Measurements from ENCODE around the gene C1orf174.

Gene C1orf174

GRCh38 chr1:3876716-3877115 is 23.4 kb downstream of the C1orf174 start:
- Histone ChIP-seq H3K27me3 (ENCODE audit: insufficient read depth, low read depth, severe bottlenecking) (no peaks in the 10 kb centered on the region), H3K4me3 (ENCODE audit: low read depth, low read length) (no peak overlapping the region), H3K9me3 (ENCODE audit: severe bottlenecking) (no peaks in the 10 kb centered on the region), H3K36me3 (peaks cover 11% of the 10 kb centered on the region), H3K27ac (no peak overlapping the region)
- TF ChIP-seq CTCF (IDR thresholded peaks at IDR 0.05; ENCODE audit: low read depth, low read length) = no peak
- DNase-seq = no peak

- no peak for TF ChIP-seq CTCF (IDR thresholded peaks at IDR 0.05; ENCODE audit: low read depth, low read length)
- Histone ChIP-seq H3K27ac (no peak overlapping the region), H3K9me3 (ENCODE audit: severe bottlenecking) (no peaks in the 10 kb centered on the region), H3K27me3 (ENCODE audit: insufficient read depth, low read depth, severe bottlenecking) (no peaks in the 10 kb centered on the region), H3K4me3 (ENCODE audit: low read depth, low read length) (no peak overlapping the region), H3K36me3 (peaks cover 11% of the 10 kb centered on the region)
- DNase-seq = no peak
Measured at GRCh38 chr1:3874736-3875135, 25.3 kb downstream of the C1orf174 start.

- no peaks in the 10 kb centered on the region for H3K9me3 ChIP-seq (ENCODE audit: severe bottlenecking)
- no peak for TF ChIP-seq CTCF (IDR thresholded peaks at IDR 0.05; ENCODE audit: low read depth, low read length)
- DNase-seq = no peak
- no peak overlapping the region for H3K27ac ChIP-seq
- H3K36me3 ChIP-seq = peaks cover 6% of the 10 kb centered on the region
- no peaks in the 10 kb centered on the region for H3K27me3 ChIP-seq (ENCODE audit: insufficient read depth, low read depth, severe bottlenecking)
- no peak overlapping the region for H3K4me3 ChIP-seq (ENCODE audit: low read depth, low read length)
Measured at GRCh38 chr1:3872546-3872945, 27.5 kb downstream of the C1orf174 start.

- no peak overlapping the region for H3K27ac ChIP-seq
- no peak for DNase-seq
- no peaks in the 10 kb centered on the region for H3K27me3 ChIP-seq (ENCODE audit: insufficient read depth, low read depth, severe bottlenecking)
- H3K36me3 ChIP-seq = peaks cover 9% of the 10 kb centered on the region
- no peak for TF ChIP-seq CTCF (IDR thresholded peaks at IDR 0.05; ENCODE audit: low read depth, low read length)
- no peaks in the 10 kb centered on the region for H3K9me3 ChIP-seq (ENCODE audit: severe bottlenecking)
- no peak overlapping the region for H3K4me3 ChIP-seq (ENCODE audit: low read depth, low read length)
Measured at GRCh38 chr1:3871451-3871805, 28.6 kb downstream of the C1orf174 start.

- Histone ChIP-seq H3K4me3 (ENCODE audit: low read depth, low read length) (no peak overlapping the region), H3K9me3 (ENCODE audit: severe bottlenecking) (no peaks in the 10 kb centered on the region), H3K27ac (peak overlapping the region; percentile 48; the same call in 1 of the 2 replicates), H3K36me3 (peaks cover 9% of the 10 kb centered on the region; the same call in 1 of the 2 replicates), H3K27me3 (ENCODE audit: insufficient read depth, low read depth, severe bottlenecking) (no peaks in the 10 kb centered on the region)
- TF ChIP-seq CTCF (IDR thresholded peaks at IDR 0.05; ENCODE audit: low read depth, low read length) = peak; percentile 39; the same call in 1 of the 2 replicates
- DNase-seq = peak; percentile 79
Measured at GRCh38 chr1:3869751-3870301, 30.2 kb downstream of the C1orf174 start.

GRCh38 chr1:3868464-3869006 is 31.5 kb downstream of the C1orf174 start:
- no peak overlapping the region for H3K4me3 ChIP-seq (ENCODE audit: low read depth, low read length)
- no peak overlapping the region for H3K27ac ChIP-seq
- H3K27me3 ChIP-seq (ENCODE audit: insufficient read depth, low read depth, severe bottlenecking) = no peaks in the 10 kb centered on the region
- H3K9me3 ChIP-seq (ENCODE audit: severe bottlenecking) = no peaks in the 10 kb centered on the region
- H3K36me3 ChIP-seq = peaks cover 9% of the 10 kb centered on the region; the same call in 1 of the 2 replicates
- no peak for TF ChIP-seq CTCF (IDR thresholded peaks at IDR 0.05; ENCODE audit: low read depth, low read length)
- no peak for DNase-seq

Data from WERI-Rb-1 (cell line).